Mucosa of descending colon (tissue), 3 donors: ENCODE data around the gene DNAI1. TPM values are rescaled to one million over a fixed set of nuclear protein-coding genes. Genes with fewer than 3 reads are reported as not detected.
"Not testable (repeated sequence)": the region's sequence is repeated elsewhere in the genome, so short reads cannot be mapped to it uniquely, and the experiment has no call there.

ENCODE experiments used
- ATAC-seq: fragments of 200-7000 bp; cut with Tn5 transposase; one replicate; pipeline ENCODE4 v1.9.1; 2020; ENCODE audit warnings: mild to moderate bottlenecking, moderate library complexity
- DNase-seq, 3 donors: peaks; one replicate each; pipeline ENCODE4 v3.0.0-alpha.2; 2020
- H3K36me3 ChIP-seq: fragments of 200-600 bp; one replicate; pipeline ENCODE4 v1.8.0; 2021; ENCODE audit warnings: low read depth, mild to moderate bottlenecking
- H3K4me1 ChIP-seq: fragments of 200-600 bp; one replicate; pipeline ENCODE4 v1.8.0; 2021; ENCODE audit warnings: low read depth, mild to moderate bottlenecking
- H3K4me3 ChIP-seq: fragments of 200-600 bp; one replicate; pipeline ENCODE4 v1.8.0; 2021; ENCODE audit warnings: mild to moderate bottlenecking
- H3K9me3 ChIP-seq: fragments of 200-600 bp; one replicate; pipeline ENCODE4 v1.8.0; 2021; ENCODE audit warnings: mild to moderate bottlenecking
- CTCF ChIP-seq: fragments of 200-600 bp; IDR thresholded peaks from one replicate; pipeline ENCODE4 v1.8.0; 2022; ENCODE audit warnings: antibody characterized with exemption, mild to moderate bottlenecking
- intact Hi-C, 2 donors: fragments of 100-400 bp; cut with DNase I in 1 of 2; cut with micrococcal nuclease in 1 of 2; formaldehyde crosslinking; loops; one replicate each; pipeline versions ENCODE4 v1.11.0 to v1.11.1; 2022; cut with DNase I, micrococcal nuclease
- total RNA-seq, 3 donors: library from RNA; stranded (reverse); fragmentation: NEBNext Ultra II Directional in 2 of 3; extraction: Animal tissue kit (Norgen Biotek cat#: 25700) in 2 of 3; gene quantifications; one replicate each; pipeline versions ENCODE4 v1.2.1 to v1.2.4, GENCODE V29; 2021 to 2023
- donor health status: DM: no; HTN: no; CAD: no; lungs with moderate emphysema.
- donor health status: DM: no; HTN: no; CAD: no.
- donor health status: DM: no; HTN: yes; CAD: no.

DNAI1 gene
- total RNA-seq, 3 donors from 2014 or later = not detected

GRCh38 chr9:34522091-34522887, 63.7 kb downstream of the DNAI1 start:
- H3K4me1 ChIP-seq = peaks cover 8% of the 10 kb centered on the region
- H3K4me3 ChIP-seq = no peak overlapping the region
- no peaks in the 10 kb centered on the region for H3K9me3 ChIP-seq
- TF ChIP-seq CTCF = no peak
- H3K36me3 ChIP-seq = no peaks in the 10 kb centered on the region
- intact Hi-C loops = no loop called here
- ATAC-seq (no peak), DNase-seq (peak in 1 of 3 donors; percentile 34)

- no peaks in the 10 kb centered on the region for H3K36me3 ChIP-seq
- no peak within 1 kb of the TSS for H3K4me3 ChIP-seq
- intact Hi-C loops = no loop called here
- ATAC-seq (peak; percentile 99), DNase-seq (peak; percentile 89 to 97 (median 90))
- H3K9me3 ChIP-seq = no peaks in the 10 kb centered on the region
- H3K4me1 ChIP-seq = peaks cover 8% of the 10 kb centered on the region
- TF ChIP-seq CTCF = peak; percentile 15
Observed at GRCh38 chr9:34522971-34523797, 64.6 kb downstream of the DNAI1 start, which contains the start of gene ENHO. ENHO (minus strand) TSS chr9:34522990; CDS start chr9:34521695, 1,295 bp downstream.

- no peak for TF ChIP-seq CTCF
- Histone ChIP-seq H3K36me3 (no peaks in the 10 kb centered on the region), H3K4me3 (no peak overlapping the region), H3K9me3 (no peaks in the 10 kb centered on the region), H3K4me1 (peaks cover 8% of the 10 kb centered on the region)
- ATAC-seq (no peak), DNase-seq (no peak)
- intact Hi-C loops = no loop called here
Observed at GRCh38 chr9:34524349-34524748, 65.7 kb downstream of the DNAI1 start.

GRCh38 chr9:34526026-34526425, 67.4 kb downstream of the DNAI1 start:
- Histone ChIP-seq H3K4me3 (no peak overlapping the region), H3K36me3 (no peaks in the 10 kb centered on the region), H3K4me1 (peaks cover 8% of the 10 kb centered on the region), H3K9me3 (no peaks in the 10 kb centered on the region)
- TF ChIP-seq CTCF = no peak
- intact Hi-C loops = no loop called here
- no peak for ATAC-seq
- no peak for DNase-seq

GRCh38 chr9:34532041-34532440, 73.4 kb downstream of the DNAI1 start:
- H3K36me3 ChIP-seq, DNase-seq, H3K4me1 ChIP-seq, ATAC-seq, intact Hi-C loops, H3K4me3 ChIP-seq, H3K9me3 ChIP-seq: not testable (repeated sequence)

- no peak overlapping the region for H3K4me3 ChIP-seq
- peaks cover 3% of the 10 kb centered on the region for H3K9me3 ChIP-seq
- intact Hi-C loops = no loop called here
- no peak for TF ChIP-seq CTCF
- DNase-seq (no peak), ATAC-seq (no peak)
- no peaks in the 10 kb centered on the region for H3K36me3 ChIP-seq
- no peaks in the 10 kb centered on the region for H3K4me1 ChIP-seq
Observed at GRCh38 chr9:34536685-34537084, 78.1 kb downstream of the DNAI1 start.
